ENCODE measurements around the gene FAM120AOS. TPM values are rescaled to one million over a fixed set of nuclear protein-coding genes. Genes with fewer than 3 reads are reported as not detected.
"Not testable (repeated sequence)": the region's sequence is repeated elsewhere in the genome, so short reads cannot be mapped to it uniquely, and the experiment has no call there.

Gene FAM120AOS
- total RNA-seq, 1 experiment from 2014 or later = 31.2 TPM

DNA sequence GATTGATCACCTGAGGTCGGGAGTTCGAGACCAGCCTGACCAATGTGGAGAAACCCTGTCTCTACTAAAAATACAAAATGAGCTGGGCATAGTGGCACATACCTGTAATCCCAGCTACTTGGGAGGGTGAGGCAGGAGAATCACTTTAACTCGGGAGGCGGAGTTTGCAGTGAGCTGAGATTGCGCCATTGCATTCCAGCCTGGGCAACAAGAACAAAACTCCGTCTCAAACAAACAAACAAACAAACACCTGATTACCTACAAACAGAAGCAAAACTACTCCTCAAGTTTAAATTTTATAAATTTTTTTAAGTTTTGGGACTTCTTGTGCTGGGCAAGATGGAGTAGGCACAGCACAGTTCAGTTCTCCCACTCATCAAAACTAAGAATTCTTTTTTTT, 14.1 kb downstream of the FAM120AOS start:
- POLR2A ChIA-PET; H3K4me2 ChIP-seq (ENCODE audit: low read length); H3K9ac ChIP-seq (ENCODE audit: low read length); H3K79me2 ChIP-seq (ENCODE audit: insufficient read depth, low read length); RAD21 ChIA-PET (ENCODE audit: low non-redundant PET in 1 of 2, low total read pairs in 2 of 2, uncharacterized antibody in 2 of 2, unreplicated experiment in 2 of 2); H4K20me1 ChIP-seq (ENCODE audit: insufficient read depth); DNase-seq (ENCODE audit: low read depth, low spot score); intact Hi-C loops (cut with micrococcal nuclease); H3K4me3 ChIP-seq (replicated peaks in 1 of 2; ENCODE audit: low read depth in 1 of 2, low read length in 2 of 2); H3K4me1 ChIP-seq (ENCODE audit: control insufficient read depth in 1 of 2, insufficient read depth in 2 of 2, low read length in 2 of 2); H3K36me3 ChIP-seq (ENCODE audit: control insufficient read depth in 1 of 2, insufficient read depth in 2 of 2, low read length in 2 of 2); H3K9me2 ChIP-seq (ENCODE audit: insufficient read depth); H2AFZ ChIP-seq (ENCODE audit: low read depth, low read length, poor library complexity, severe bottlenecking); H3K27me3 ChIP-seq (ENCODE audit: insufficient read depth, low read length); H3K9me3 ChIP-seq (ENCODE audit: control insufficient read depth in 1 of 2, insufficient read depth in 1 of 2, low read depth in 1 of 2, low read length in 2 of 2); BruUV-seq (replicated peaks); H3K27ac ChIP-seq (ENCODE audit: low read depth, low read length); ATAC-seq; CTCF ChIA-PET: not testable (repeated sequence)

DNA sequence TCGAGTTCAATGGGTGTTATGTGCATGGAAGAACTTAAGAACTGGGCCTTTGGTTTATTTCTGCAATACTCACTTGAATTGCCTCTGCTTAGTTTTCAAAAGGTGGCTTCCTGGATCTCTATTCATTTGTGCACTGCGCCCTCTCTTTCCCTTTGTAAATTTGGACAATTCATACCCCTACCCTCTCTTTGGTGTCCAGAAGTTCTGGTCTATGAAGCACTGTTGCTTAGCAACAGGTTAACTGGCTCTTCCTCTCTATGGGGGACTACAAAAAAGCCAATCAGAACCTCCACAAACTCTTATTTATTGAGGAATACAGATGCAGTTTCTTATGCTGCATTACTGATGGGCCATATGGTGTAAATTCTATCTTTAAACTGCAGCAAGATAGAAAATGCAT, 15.4 kb downstream of the FAM120AOS start:
- TF ChIP-seq, protein P1, sequence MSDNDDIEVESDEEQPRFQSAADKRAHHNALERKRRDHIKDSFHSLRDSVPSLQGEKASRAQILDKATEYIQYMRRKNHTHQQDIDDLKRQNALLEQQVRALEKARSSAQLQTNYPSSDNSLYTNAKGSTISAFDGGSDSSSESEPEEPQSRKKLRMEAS (IDR thresholded peaks at IDR 0.05) = no peak
- TF ChIP-seq FOSL1 (IDR thresholded peaks at IDR 0.05; ENCODE audit: low read depth) = no peak
- TF ChIP-seq CEBPB (IDR thresholded peaks at IDR 0.05; ENCODE audit: low read depth) = no peak
- TF ChIP-seq, protein P2, sequence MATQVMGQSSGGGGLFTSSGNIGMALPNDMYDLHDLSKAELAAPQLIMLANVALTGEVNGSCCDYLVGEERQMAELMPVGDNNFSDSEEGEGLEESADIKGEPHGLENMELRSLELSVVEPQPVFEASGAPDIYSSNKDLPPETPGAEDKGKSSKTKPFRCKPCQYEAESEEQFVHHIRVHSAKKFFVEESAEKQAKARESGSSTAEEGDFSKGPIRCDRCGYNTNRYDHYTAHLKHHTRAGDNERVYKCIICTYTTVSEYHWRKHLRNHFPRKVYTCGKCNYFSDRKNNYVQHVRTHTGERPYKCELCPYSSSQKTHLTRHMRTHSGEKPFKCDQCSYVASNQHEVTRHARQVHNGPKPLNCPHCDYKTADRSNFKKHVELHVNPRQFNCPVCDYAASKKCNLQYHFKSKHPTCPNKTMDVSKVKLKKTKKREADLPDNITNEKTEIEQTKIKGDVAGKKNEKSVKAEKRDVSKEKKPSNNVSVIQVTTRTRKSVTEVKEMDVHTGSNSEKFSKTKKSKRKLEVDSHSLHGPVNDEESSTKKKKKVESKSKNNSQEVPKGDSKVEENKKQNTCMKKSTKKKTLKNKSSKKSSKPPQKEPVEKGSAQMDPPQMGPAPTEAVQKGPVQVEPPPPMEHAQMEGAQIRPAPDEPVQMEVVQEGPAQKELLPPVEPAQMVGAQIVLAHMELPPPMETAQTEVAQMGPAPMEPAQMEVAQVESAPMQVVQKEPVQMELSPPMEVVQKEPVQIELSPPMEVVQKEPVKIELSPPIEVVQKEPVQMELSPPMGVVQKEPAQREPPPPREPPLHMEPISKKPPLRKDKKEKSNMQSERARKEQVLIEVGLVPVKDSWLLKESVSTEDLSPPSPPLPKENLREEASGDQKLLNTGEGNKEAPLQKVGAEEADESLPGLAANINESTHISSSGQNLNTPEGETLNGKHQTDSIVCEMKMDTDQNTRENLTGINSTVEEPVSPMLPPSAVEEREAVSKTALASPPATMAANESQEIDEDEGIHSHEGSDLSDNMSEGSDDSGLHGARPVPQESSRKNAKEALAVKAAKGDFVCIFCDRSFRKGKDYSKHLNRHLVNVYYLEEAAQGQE (IDR thresholded peaks at IDR 0.05; ENCODE audit: low read depth) = no peak
- no peak for TF ChIP-seq YY1 (IDR thresholded peaks at IDR 0.05; ENCODE audit: extremely low read depth, insufficient replicate concordance, low read depth, low read length)
- TF ChIP-seq SP1 (IDR thresholded peaks at IDR 0.05; ENCODE audit: low read depth) = no peak
- TF ChIP-seq ZFX (IDR thresholded peaks at IDR 0.05) = no peak
- TF ChIP-seq CBX3 (IDR thresholded peaks at IDR 0.05; ENCODE audit: low read depth) = no peak
- TF ChIP-seq EGR1 (IDR thresholded peaks at IDR 0.05; ENCODE audit: low read depth) = no peak
- no peak for TF ChIP-seq EZH2 (IDR thresholded peaks at IDR 0.05)
- TF ChIP-seq, protein P3, sequence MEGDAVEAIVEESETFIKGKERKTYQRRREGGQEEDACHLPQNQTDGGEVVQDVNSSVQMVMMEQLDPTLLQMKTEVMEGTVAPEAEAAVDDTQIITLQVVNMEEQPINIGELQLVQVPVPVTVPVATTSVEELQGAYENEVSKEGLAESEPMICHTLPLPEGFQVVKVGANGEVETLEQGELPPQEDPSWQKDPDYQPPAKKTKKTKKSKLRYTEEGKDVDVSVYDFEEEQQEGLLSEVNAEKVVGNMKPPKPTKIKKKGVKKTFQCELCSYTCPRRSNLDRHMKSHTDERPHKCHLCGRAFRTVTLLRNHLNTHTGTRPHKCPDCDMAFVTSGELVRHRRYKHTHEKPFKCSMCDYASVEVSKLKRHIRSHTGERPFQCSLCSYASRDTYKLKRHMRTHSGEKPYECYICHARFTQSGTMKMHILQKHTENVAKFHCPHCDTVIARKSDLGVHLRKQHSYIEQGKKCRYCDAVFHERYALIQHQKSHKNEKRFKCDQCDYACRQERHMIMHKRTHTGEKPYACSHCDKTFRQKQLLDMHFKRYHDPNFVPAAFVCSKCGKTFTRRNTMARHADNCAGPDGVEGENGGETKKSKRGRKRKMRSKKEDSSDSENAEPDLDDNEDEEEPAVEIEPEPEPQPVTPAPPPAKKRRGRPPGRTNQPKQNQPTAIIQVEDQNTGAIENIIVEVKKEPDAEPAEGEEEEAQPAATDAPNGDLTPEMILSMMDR (IDR thresholded peaks at IDR 0.05 in 2 of 3, conservative IDR thresholded peaks at IDR 0.05 in 1 of 3; ENCODE audit: borderline replicate concordance in 1 of 3, insufficient read depth in 1 of 3, low read depth in 2 of 3, low read length in 2 of 3) = no peak
- TF ChIP-seq, protein P4, sequence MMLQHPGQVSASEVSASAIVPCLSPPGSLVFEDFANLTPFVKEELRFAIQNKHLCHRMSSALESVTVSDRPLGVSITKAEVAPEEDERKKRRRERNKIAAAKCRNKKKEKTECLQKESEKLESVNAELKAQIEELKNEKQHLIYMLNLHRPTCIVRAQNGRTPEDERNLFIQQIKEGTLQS (IDR thresholded peaks at IDR 0.05) = no peak
- TF ChIP-seq JUND (IDR thresholded peaks at IDR 0.05) = no peak
- TF ChIP-seq EZH2phosphoT487 (IDR thresholded peaks at IDR 0.05; ENCODE audit: borderline replicate concordance) = no peak
- no peak for TF ChIP-seq POLR2AphosphoS5 (IDR thresholded peaks at IDR 0.05; ENCODE audit: low read depth, low read length)
- TF ChIP-seq RAD21 (IDR thresholded peaks at IDR 0.05; ENCODE audit: low read depth) = no peak
- TF ChIP-seq TCF7L2 (IDR thresholded peaks at IDR 0.05; ENCODE audit: borderline replicate concordance, extremely low read depth, insufficient read depth, insufficient read length) = no peak
- no peak for TF ChIP-seq SIN3A (IDR thresholded peaks at IDR 0.05; ENCODE audit: low read depth)
- no peaks in the 10 kb centered on the region for H3K27me3 ChIP-seq (ENCODE audit: insufficient read depth, low read length)
- no peak for ATAC-seq
- no TSS peak for BruUV-seq (replicated peaks)
- H3K4me3 ChIP-seq (replicated peaks in 1 of 2; ENCODE audit: low read depth in 1 of 2, low read length in 2 of 2) = no peak overlapping the region
- no peak overlapping the region for H3K27ac ChIP-seq (ENCODE audit: low read depth, low read length)
- H2AFZ ChIP-seq (ENCODE audit: low read depth, low read length, poor library complexity, severe bottlenecking) = no peak overlapping the region
- H3K9ac ChIP-seq (ENCODE audit: low read length) = no peak overlapping the region
- no peak for DNase-seq (ENCODE audit: low read depth, low spot score)
- H4K20me1 ChIP-seq (ENCODE audit: insufficient read depth) = no peaks in the 10 kb centered on the region
- CTCF ChIA-PET = no interaction called here
- RAD21 ChIA-PET (ENCODE audit: low non-redundant PET in 1 of 2, low total read pairs in 2 of 2, uncharacterized antibody in 2 of 2, unreplicated experiment in 2 of 2) = no interaction called here
- POLR2A ChIA-PET = no interaction called here
- no peaks in the 10 kb centered on the region for H3K9me3 ChIP-seq (ENCODE audit: control insufficient read depth in 1 of 2, insufficient read depth in 1 of 2, low read depth in 1 of 2, low read length in 2 of 2)
- H3K4me2 ChIP-seq (ENCODE audit: low read length) = no peak overlapping the region
- intact Hi-C loops (cut with micrococcal nuclease) = no loop called here
- H3K9me2 ChIP-seq (ENCODE audit: insufficient read depth) = no peaks in the 10 kb centered on the region
- no peaks in the 10 kb centered on the region for H3K79me2 ChIP-seq (ENCODE audit: insufficient read depth, low read length)
- H3K4me1 ChIP-seq (ENCODE audit: control insufficient read depth in 1 of 2, insufficient read depth in 2 of 2, low read length in 2 of 2) = no peaks in the 10 kb centered on the region
- no peaks in the 10 kb centered on the region for H3K36me3 ChIP-seq (ENCODE audit: control insufficient read depth in 1 of 2, insufficient read depth in 2 of 2, low read length in 2 of 2)

Data from HCT116 (cell line).